GM12874 (cell line): ENCODE results near the gene PEX19.

Source experiments
- CTCF ChIP-seq: IDR thresholded peaks from 2 replicates; pipeline ENCODE4 v1.5.1; 2011; ENCODE audit warnings: low read depth, mild to moderate bottlenecking, control low read depth, low read length, moderate library complexity; ENCODE audit not compliant: insufficient read depth

The PEX19 gene

DNA sequence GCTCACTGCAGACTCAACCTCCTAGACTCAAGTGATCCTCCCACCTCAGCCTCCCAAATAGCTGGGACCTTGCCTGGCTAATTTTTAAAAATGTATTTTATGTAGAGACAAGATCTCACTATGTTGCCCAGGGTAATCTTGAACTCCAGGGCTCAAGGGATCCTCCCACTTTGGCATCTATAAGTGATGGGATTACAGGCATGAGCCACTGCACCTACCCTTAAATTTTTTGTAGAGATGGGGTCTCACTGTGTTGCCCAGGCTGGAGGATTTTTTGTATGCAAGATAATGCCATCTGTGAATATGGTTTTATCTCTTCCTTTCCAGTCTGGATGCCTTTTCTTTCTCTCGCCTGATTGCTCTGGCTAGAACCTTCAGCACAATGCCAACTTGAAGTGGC is 13.9 kb downstream of the PEX19 start:
- TF ChIP-seq CTCF = no peak

DNA sequence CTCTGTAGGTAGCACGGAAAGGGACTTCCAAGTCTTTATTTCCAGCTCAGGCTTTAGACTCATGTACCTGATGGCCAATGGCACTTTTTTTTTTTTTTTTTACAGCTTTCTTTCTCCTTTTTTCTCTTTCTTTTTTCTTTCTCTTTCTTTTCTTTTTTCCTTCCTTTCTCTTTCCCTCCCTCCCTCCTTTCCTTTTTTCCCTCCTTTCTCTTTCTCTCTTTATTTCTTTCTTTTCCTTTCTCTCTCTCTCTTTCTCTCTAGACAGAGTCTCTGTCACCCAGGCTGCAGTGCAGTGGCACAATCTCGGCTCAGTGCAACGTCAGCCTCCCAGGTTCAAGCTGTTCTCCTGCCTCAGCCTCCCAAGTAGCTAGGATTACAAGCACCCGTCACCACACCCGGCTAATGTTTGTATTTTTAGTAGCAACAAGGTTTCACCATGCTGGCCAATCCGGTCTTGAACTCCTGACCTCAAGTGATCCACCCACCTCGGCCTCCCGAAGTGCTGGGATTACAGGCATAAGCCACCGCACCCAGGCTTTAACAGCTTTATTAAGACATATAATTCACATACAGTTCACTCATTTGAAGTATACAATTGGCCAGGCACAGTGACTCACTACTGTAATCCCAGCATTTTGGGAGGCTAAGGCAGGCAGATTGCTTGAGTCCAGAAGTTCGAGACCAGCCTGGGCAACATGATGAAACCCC is 17.5 kb downstream of the PEX19 start:
- no peak for TF ChIP-seq CTCF

DNA sequence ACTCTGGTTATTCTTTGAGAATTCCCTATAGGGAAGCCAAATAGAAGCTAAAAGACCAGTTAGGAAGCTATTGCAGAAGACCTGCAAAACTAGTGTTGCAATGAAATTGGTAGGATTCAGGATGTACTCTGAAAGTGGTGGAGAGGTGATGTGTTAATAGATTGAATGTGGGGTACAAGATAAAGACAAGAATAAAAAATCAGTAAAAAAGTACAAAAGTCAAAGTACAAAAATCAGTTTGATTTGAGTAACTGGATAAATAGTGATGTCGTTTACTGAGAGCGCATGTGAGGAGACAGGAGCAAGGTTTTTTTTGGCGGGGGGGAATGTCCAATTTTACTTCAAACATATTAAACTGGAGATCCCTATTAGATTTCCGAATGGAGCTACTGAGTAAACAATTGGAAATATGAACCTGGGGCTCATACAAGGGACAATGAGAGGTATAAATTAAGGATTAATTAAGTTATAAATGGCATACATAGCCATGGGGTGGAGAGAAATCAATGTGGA is 20.1 kb downstream of the PEX19 start:
- no peak for TF ChIP-seq CTCF

DNA sequence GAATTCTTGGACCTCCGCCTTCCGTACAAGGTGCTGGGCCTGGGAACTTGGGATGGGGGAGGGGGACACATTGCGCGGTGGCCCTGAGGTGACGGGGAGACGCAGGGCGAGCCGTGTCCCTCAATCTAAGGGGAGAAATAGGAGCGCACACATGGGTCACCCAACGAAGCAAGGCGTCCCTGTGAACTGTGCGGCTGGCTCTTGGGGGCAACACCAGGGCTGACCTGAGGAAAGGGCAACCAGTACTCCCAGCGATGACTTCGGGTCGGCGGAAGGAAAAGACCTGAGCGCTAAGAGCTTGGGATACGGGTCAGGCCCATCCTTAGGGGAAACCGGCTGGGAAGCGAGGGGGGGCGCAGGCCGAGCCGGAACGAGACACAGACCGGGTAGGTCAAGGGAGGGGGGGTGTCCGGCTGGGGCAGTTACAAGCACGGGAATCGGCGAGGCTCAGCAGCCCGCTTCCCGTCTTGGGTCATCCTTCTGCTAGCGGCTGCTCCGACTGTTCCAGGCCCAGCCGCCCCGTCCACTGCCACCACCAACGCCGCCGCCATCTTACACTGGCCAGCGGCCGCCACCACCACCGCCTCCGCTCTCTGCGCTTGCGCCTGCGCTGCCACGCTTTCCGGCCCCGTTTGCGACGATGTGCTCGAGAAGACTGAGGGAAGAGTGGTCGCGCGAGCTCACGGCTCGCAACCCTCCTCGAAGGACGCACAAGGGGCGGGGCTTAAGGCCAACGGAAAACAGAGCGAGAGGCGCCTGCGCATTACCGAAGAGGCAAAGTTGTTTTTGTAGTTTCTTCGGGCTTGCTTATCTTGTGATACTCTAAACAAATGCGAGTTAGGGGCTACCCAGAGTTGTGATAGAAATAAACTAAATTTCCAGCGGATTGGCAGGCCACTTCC is 22.8 kb downstream of the PEX19 start, which contains the start of gene DCAF8:
Gene DCAF8, minus strand, starts transcription at position 657 of the 902 bp plus-strand sequence. CDS start 18,541 bp downstream, outside the sequence.
- no peak for TF ChIP-seq CTCF

DNA sequence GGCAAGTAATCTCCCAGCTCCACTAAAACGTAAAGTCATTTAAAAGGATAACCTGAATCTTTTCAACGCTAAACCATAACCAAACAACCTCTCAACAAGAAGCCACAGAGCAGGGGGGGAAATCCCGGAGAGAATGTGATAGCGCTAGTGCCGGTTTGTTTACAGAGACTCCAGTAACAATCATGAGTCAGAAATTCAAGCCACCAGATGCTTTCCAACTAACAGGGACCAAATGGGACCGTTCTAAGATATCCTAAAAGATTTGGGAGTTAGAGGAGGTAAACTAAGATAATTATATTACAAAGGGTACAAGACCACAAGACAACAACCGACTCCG is 23.4 kb downstream of the PEX19 start:
- TF ChIP-seq CTCF = no peak

DNA sequence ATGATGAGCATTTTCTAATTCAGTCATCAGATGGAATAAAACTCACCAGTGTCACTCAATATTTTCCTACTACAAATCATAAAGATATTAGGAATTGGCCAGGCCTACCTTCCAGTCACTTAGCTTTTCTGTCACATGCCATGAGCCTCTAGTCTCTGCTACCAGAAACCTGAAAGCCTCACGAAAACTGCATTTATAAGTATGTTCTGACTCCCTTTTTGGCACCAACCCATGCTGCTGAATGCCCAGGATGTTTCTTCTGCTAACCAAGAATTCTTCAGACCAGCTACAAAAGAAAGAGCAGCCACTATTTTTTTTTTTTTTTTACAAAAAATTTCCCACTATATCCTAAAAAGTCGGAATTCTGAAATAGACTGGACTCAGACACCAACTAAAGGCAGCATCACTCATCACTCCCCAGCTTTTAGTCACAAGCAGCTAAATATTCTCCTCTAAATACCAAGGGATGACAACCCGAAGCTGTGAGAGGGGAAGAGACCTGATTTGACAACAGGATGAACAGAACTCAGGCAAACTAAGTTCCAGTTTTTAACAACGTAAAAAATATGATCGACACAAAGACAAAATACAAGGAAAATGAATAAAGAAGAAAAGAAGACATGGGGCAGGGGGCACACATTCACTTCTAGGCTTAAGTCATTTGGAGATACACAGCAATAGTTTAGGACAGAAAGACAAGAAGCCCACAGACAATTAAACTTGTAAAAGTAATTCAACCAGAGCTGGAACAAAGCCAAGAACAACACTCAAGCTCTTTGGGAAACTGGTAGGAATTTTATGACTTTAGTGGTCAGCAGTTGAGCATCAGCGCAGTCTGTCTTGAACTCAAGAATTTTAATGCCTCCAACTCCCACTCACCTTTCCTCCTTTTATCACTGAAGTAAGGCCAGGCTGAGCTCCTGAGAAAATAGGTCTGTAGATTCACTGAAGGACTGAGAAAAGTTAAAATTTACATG is 24.2 kb downstream of the PEX19 start:
- no peak for TF ChIP-seq CTCF
